H9 (cell line): Measurements from ENCODE around the gene ST6GALNAC2. TPM values are rescaled to one million over a fixed set of nuclear protein-coding genes. Genes with fewer than 3 reads are reported as not detected.

Source experiments
- DNase-seq: peaks from one replicate; pipeline ENCODE4 v3.0.0-alpha.2; 2017
- H2AFZ ChIP-seq: one replicate; pipeline ENCODE4 v1.6.1; 2013; ENCODE audit warnings: mild to moderate bottlenecking, low read length, control low read depth, moderate library complexity
- H2AK5ac ChIP-seq: 2 replicates; pipeline ENCODE4 v1.6.1; 2013; ENCODE audit warnings: low read length, control low read depth, mixed read lengths; ENCODE audit not compliant: insufficient read length
- H2BK120ac ChIP-seq: one replicate; pipeline ENCODE4 v1.6.1; 2013; ENCODE audit warnings: low read depth, mild to moderate bottlenecking, low read length, control low read depth, inconsistent platforms; ENCODE audit not compliant: poor library complexity, severe bottlenecking
- H2BK12ac ChIP-seq: 2 replicates; pipeline ENCODE4 v1.6.1; 2013; ENCODE audit warnings: low read length, control low read depth, mixed read lengths, low read depth; ENCODE audit not compliant: insufficient read length
- H2BK15ac ChIP-seq: 2 replicates; pipeline ENCODE4 v1.6.1; 2013; ENCODE audit warnings: low read depth, low read length, control low read depth
- H2BK20ac ChIP-seq: one replicate; pipeline ENCODE4 v1.6.1; 2013; ENCODE audit warnings: low read depth, mild to moderate bottlenecking, low read length, control low read depth, inconsistent platforms; ENCODE audit not compliant: poor library complexity, severe bottlenecking
- H2BK5ac ChIP-seq: 2 replicates; pipeline ENCODE4 v1.6.1; 2013; ENCODE audit warnings: low read length, control low read depth, mixed read lengths; ENCODE audit not compliant: insufficient read length
- H3K14ac ChIP-seq: 2 replicates; pipeline ENCODE4 v1.6.1; 2013; ENCODE audit warnings: low read length, control low read depth; ENCODE audit not compliant: insufficient read depth
- H3K18ac ChIP-seq: 2 replicates; pipeline ENCODE4 v1.6.1; 2013; ENCODE audit warnings: low read depth, mild to moderate bottlenecking, mixed read lengths, low read length, control low read depth; ENCODE audit not compliant: insufficient read length
- H3K23ac ChIP-seq: 2 replicates; pipeline ENCODE4 v1.6.1; 2013; ENCODE audit warnings: low read length, control low read depth, mixed read lengths, low read depth; ENCODE audit not compliant: insufficient read length
- H3K23me2 ChIP-seq: 2 replicates; pipeline ENCODE4 v1.6.1; 2013; ENCODE audit warnings: low read depth, mild to moderate bottlenecking, mixed read lengths, low read length, control low read depth; ENCODE audit not compliant: insufficient read length, poor library complexity, severe bottlenecking
- H3K27ac ChIP-seq: 2 replicates; pipeline ENCODE4 v1.5.1; 2013; ENCODE audit warnings: low read length, control low read depth, mixed read lengths, low read depth; ENCODE audit not compliant: insufficient read length
- H3K27me3 ChIP-seq: 2 replicates; pipeline ENCODE4 v1.6.1; 2013; ENCODE audit warnings: low read length, control low read depth, inconsistent platforms; ENCODE audit not compliant: insufficient read depth
- H3K4ac ChIP-seq: 2 replicates; pipeline ENCODE4 v1.6.1; 2013; ENCODE audit warnings: low read depth, mild to moderate bottlenecking, control low read depth, inconsistent platforms, low read length, moderate library complexity
- H3K4me1 ChIP-seq: 2 replicates; pipeline ENCODE4 v1.6.1; 2013; ENCODE audit warnings: low read length, control low read depth, inconsistent platforms; ENCODE audit not compliant: insufficient read depth
- H3K4me2 ChIP-seq: 2 replicates; pipeline ENCODE4 v1.6.1; 2013; ENCODE audit warnings: low read length, control low read depth, mixed read lengths; ENCODE audit not compliant: insufficient read length, insufficient read depth
- H3K56ac ChIP-seq: 2 replicates; pipeline ENCODE4 v1.6.1; 2013; ENCODE audit warnings: low read depth, mild to moderate bottlenecking, mixed read lengths, low read length, control low read depth; ENCODE audit not compliant: insufficient read length
- H3K79me1 ChIP-seq: 2 replicates; pipeline ENCODE4 v1.6.1; 2013; ENCODE audit warnings: low read depth, mild to moderate bottlenecking, moderate library complexity, low read length, control low read depth, inconsistent platforms; ENCODE audit not compliant: insufficient read depth, poor library complexity, severe bottlenecking
- H3K79me2 ChIP-seq: 2 replicates; pipeline ENCODE4 v1.6.1; 2013; ENCODE audit warnings: low read length, control low read depth, inconsistent platforms; ENCODE audit not compliant: insufficient read depth
- H3K9ac ChIP-seq: 2 replicates; pipeline ENCODE4 v1.6.1; 2013; ENCODE audit warnings: low read length, control low read depth, mixed read lengths; ENCODE audit not compliant: insufficient read length; ENCODE audit errors: extremely low read depth
- H3K9me3 ChIP-seq: one replicate; pipeline ENCODE4 v1.6.1; 2013; ENCODE audit warnings: low read depth, low read length, inconsistent platforms; ENCODE audit not compliant: control insufficient read depth
- H3T11ph ChIP-seq: one replicate; pipeline ENCODE4 v1.6.1; 2013; ENCODE audit warnings: mild to moderate bottlenecking, low read length, control low read depth, inconsistent platforms
- H4K20me1 ChIP-seq: one replicate; pipeline ENCODE4 v1.6.1; 2013; ENCODE audit not compliant: control insufficient read depth, insufficient read length, insufficient read depth
- H4K5ac ChIP-seq: 2 replicates; pipeline ENCODE4 v1.6.1; 2013; ENCODE audit warnings: low read depth, mild to moderate bottlenecking, mixed read lengths, low read length, control low read depth; ENCODE audit not compliant: insufficient read length
- H4K8ac ChIP-seq: replicated peaks from 2 replicates; pipeline ENCODE4 v1.6.1; 2013; ENCODE audit warnings: low read length, control low read depth, mixed read lengths, low read depth; ENCODE audit not compliant: insufficient read length
- H4K91ac ChIP-seq: 2 replicates; pipeline ENCODE4 v1.6.1; 2013; ENCODE audit warnings: low read depth, mild to moderate bottlenecking, moderate library complexity, mixed read lengths, low read length, control low read depth; ENCODE audit not compliant: insufficient read length
- H3K27ac Mint-ChIP-seq, 3 experiments: 2 replicates in 2 of 3; 3 replicates in 1 of 3; pipeline ENCODE4 v1.8.0; 2020 to 2021; ENCODE audit warnings: mixed read lengths in 3 of 3, mild to moderate bottlenecking in 1 of 3, moderate library complexity in 1 of 3
- H3K27me3 Mint-ChIP-seq: 2 replicates; pipeline ENCODE4 v1.8.0; 2021; ENCODE audit warnings: low read depth, mild to moderate bottlenecking, moderate library complexity, mixed read lengths
- H3K36me3 Mint-ChIP-seq, 3 experiments: 2 replicates in 2 of 3; 3 replicates in 1 of 3; pipeline ENCODE4 v1.8.0; 2020 to 2021; ENCODE audit warnings: low read depth in 3 of 3, mixed read lengths in 3 of 3; ENCODE audit not compliant: insufficient read depth in 1 of 3
- H3K4me1 Mint-ChIP-seq, 2 experiments: 2 replicates each; pipeline ENCODE4 v1.8.0; 2020; ENCODE audit warnings: mixed read lengths in 2 of 2
- H3K4me3 Mint-ChIP-seq, 2 experiments: 2 replicates in 1 of 2; 3 replicates in 1 of 2; pipeline ENCODE4 v1.8.0; 2020 to 2021; ENCODE audit warnings: mild to moderate bottlenecking in 2 of 2, mixed read lengths in 2 of 2, moderate library complexity in 1 of 2
- H3K9me3 Mint-ChIP-seq, 2 experiments: 2 replicates in 1 of 2; 3 replicates in 1 of 2; pipeline ENCODE4 v1.8.0; 2020; ENCODE audit warnings: mild to moderate bottlenecking in 2 of 2, mixed read lengths in 2 of 2, moderate library complexity in 1 of 2
- WGBS: extraction: QIAGEN DNeasy Blood & Tissue Kit; methylation state at CpG from one replicate; pipeline ENCODE4 v1.1.7; 2013; ENCODE audit warnings: missing lambda C conversion rate, low lambda C conversion rate, mixed read lengths; ENCODE audit not compliant: insufficient read length; ENCODE audit errors: extremely low coverage; 5-methylcytosine and 5-hydroxymethylcytosine counted together
- total RNA-seq: library from RNA; stranded (reverse); gene quantifications from 2 replicates; pipeline ENCODE4 v1.2.1, GENCODE V29; 2021
- TF ChIP-seq, protein P1 (sequence below): fragments of 200-600 bp; sonication (generic); conservative IDR thresholded peaks from 3 replicates; pipeline ENCODE4 v1.8.0; 2021; ENCODE audit warnings: antibody characterized with exemption, mild to moderate bottlenecking

ST6GALNAC2 gene
- total RNA-seq, 1 experiment from 2014 or later: 0.46 TPM

DNA sequence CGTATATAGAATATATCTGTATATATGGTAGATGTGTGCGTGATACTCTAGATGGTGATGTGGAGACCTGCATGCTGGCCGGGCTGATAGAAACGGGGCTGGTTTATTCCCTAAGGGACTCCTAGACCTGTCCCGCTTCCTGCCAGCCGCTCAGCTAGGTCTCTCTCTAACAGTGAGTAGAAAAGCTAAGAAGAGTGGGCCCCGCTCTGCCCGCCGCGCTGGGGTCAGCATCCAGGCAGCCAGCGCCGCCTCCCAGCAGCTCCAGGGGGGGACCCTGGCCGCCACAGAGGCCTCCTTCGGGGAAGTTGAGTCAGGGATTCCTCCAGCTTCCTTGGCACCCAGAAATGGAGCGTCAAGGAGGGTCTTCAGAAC is 57.5 kb downstream of the ST6GALNAC2 start:
- Histone ChIP-seq H3K79me1 (no peaks in the 10 kb centered on the region), H3K56ac (no peak overlapping the region), H4K8ac (no peak overlapping the region), H3K23ac (no peak overlapping the region), H2BK12ac (no peak overlapping the region), H3T11ph (no peak overlapping the region), H2AK5ac (no peak overlapping the region), H2BK5ac (no peak overlapping the region), H2BK120ac (no peak overlapping the region), H3K79me2 (no peaks in the 10 kb centered on the region), H3K27me3 (no peaks in the 10 kb centered on the region), H2BK20ac (no peak overlapping the region), H3K4me1 (peaks cover 4% of the 10 kb centered on the region; the same call in 1 of the 2 replicates), H3K9me3 (no peaks in the 10 kb centered on the region), H3K4ac (no peak overlapping the region), H2BK15ac (no peak overlapping the region), H3K27ac (no peak overlapping the region), H3K9ac (no peak overlapping the region), H4K5ac (no peak overlapping the region), H4K91ac (no peak overlapping the region), H3K18ac (no peak overlapping the region), H3K23me2 (no peaks in the 10 kb centered on the region), H2AFZ (no peak overlapping the region), H4K20me1 (peaks cover 3% of the 10 kb centered on the region), H3K14ac (no peak overlapping the region), H3K4me2 (no peak overlapping the region)
- Mint-ChIP-seq H3K36me3 (no peaks in the 10 kb centered on the region), H3K4me3 (no peak overlapping the region), H3K4me1 (peaks cover 23 to 41% of the 10 kb centered on the region in 2 experiments), H3K27me3 (peaks cover 30% of the 10 kb centered on the region), H3K27ac (no peak overlapping the region), H3K9me3 (no peaks in the 10 kb centered on the region; a peak in 1 of 5 replicates)
- no peak for DNase-seq
- WGBS: no CpG with 5 or more reads among the region's 15 CpGs
- TF ChIP-seq, protein P1, sequence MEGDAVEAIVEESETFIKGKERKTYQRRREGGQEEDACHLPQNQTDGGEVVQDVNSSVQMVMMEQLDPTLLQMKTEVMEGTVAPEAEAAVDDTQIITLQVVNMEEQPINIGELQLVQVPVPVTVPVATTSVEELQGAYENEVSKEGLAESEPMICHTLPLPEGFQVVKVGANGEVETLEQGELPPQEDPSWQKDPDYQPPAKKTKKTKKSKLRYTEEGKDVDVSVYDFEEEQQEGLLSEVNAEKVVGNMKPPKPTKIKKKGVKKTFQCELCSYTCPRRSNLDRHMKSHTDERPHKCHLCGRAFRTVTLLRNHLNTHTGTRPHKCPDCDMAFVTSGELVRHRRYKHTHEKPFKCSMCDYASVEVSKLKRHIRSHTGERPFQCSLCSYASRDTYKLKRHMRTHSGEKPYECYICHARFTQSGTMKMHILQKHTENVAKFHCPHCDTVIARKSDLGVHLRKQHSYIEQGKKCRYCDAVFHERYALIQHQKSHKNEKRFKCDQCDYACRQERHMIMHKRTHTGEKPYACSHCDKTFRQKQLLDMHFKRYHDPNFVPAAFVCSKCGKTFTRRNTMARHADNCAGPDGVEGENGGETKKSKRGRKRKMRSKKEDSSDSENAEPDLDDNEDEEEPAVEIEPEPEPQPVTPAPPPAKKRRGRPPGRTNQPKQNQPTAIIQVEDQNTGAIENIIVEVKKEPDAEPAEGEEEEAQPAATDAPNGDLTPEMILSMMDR: no peak
